ENCODE data around the gene RASGEF1C.

RASGEF1C gene

GRCh38 chr5:180205916-180206315 is 3.1 kb downstream of the RASGEF1C start:
- Histone ChIP-seq H3K9ac (ENCODE audit: low read length) (no peak overlapping the region), H4K20me1 (ENCODE audit: insufficient read depth, low read length) (no peaks in the 10 kb centered on the region), H3K27me3 (ENCODE audit: low read depth, low read length) (no peaks in the 10 kb centered on the region), H3K36me3 (replicated peaks; ENCODE audit: low read depth, low read length) (no peaks in the 10 kb centered on the region), H3K9me3 (ENCODE audit: insufficient read depth, low read length) (no peaks in the 10 kb centered on the region), H3K27ac (ENCODE audit: low read length) (no peak overlapping the region), H3K4me3 (ENCODE audit: low read length) (no peak overlapping the region), H2AFZ (ENCODE audit: low read depth, low read length) (no peak overlapping the region), H3K4me1 (ENCODE audit: low read length) (no peaks in the 10 kb centered on the region), H3K79me2 (ENCODE audit: low read length) (no peaks in the 10 kb centered on the region), H3K4me2 (ENCODE audit: low read length) (no peak overlapping the region)
- TF ChIP-seq EZH2phosphoT487 (IDR thresholded peaks at IDR 0.05; ENCODE audit: low read depth) = no peak
- TF ChIP-seq CTCF (IDR thresholded peaks at IDR 0.05; ENCODE audit: low read depth, low read length) = no peak

GRCh38 chr5:180204276-180204819 is 4.7 kb downstream of the RASGEF1C start:
- Histone ChIP-seq H4K20me1 (ENCODE audit: insufficient read depth, low read length) (no peaks in the 10 kb centered on the region), H3K27ac (ENCODE audit: low read length) (no peak overlapping the region), H3K27me3 (ENCODE audit: low read depth, low read length) (no peaks in the 10 kb centered on the region), H2AFZ (ENCODE audit: low read depth, low read length) (no peak overlapping the region), H3K4me1 (ENCODE audit: low read length) (no peaks in the 10 kb centered on the region), H3K4me2 (ENCODE audit: low read length) (no peak overlapping the region), H3K4me3 (ENCODE audit: low read length) (no peak overlapping the region), H3K9me3 (ENCODE audit: insufficient read depth, low read length) (no peaks in the 10 kb centered on the region), H3K36me3 (replicated peaks; ENCODE audit: low read depth, low read length) (no peaks in the 10 kb centered on the region), H3K9ac (ENCODE audit: low read length) (no peak overlapping the region), H3K79me2 (ENCODE audit: low read length) (no peaks in the 10 kb centered on the region)
- TF ChIP-seq EZH2phosphoT487 (IDR thresholded peaks at IDR 0.05; ENCODE audit: low read depth) (no peak), CTCF (IDR thresholded peaks at IDR 0.05; ENCODE audit: low read depth, low read length) (no peak)

GRCh38 chr5:180202939-180203573 is 6.0 kb downstream of the RASGEF1C start:
- Histone ChIP-seq H3K36me3 (replicated peaks; ENCODE audit: low read depth, low read length) (no peaks in the 10 kb centered on the region), H3K27me3 (ENCODE audit: low read depth, low read length) (no peaks in the 10 kb centered on the region), H3K27ac (ENCODE audit: low read length) (no peak overlapping the region), H3K4me1 (ENCODE audit: low read length) (no peaks in the 10 kb centered on the region), H3K4me3 (ENCODE audit: low read length) (no peak overlapping the region), H3K79me2 (ENCODE audit: low read length) (no peaks in the 10 kb centered on the region), H2AFZ (ENCODE audit: low read depth, low read length) (no peak overlapping the region), H3K9me3 (ENCODE audit: insufficient read depth, low read length) (no peaks in the 10 kb centered on the region), H4K20me1 (ENCODE audit: insufficient read depth, low read length) (no peaks in the 10 kb centered on the region), H3K4me2 (ENCODE audit: low read length) (no peak overlapping the region), H3K9ac (ENCODE audit: low read length) (no peak overlapping the region)
- TF ChIP-seq CTCF (IDR thresholded peaks at IDR 0.05; ENCODE audit: low read depth, low read length) (no peak), EZH2phosphoT487 (IDR thresholded peaks at IDR 0.05; ENCODE audit: low read depth) (no peak)

GRCh38 chr5:180201051-180201987 is 7.7 kb downstream of the RASGEF1C start:
- Histone ChIP-seq H3K9ac (ENCODE audit: low read length) (no peak overlapping the region), H3K79me2 (ENCODE audit: low read length) (no peaks in the 10 kb centered on the region), H3K27ac (ENCODE audit: low read length) (no peak overlapping the region), H3K9me3 (ENCODE audit: insufficient read depth, low read length) (no peaks in the 10 kb centered on the region), H2AFZ (ENCODE audit: low read depth, low read length) (no peak overlapping the region), H3K4me1 (ENCODE audit: low read length) (no peaks in the 10 kb centered on the region), H3K36me3 (replicated peaks; ENCODE audit: low read depth, low read length) (no peaks in the 10 kb centered on the region), H3K4me3 (ENCODE audit: low read length) (no peak overlapping the region), H3K27me3 (ENCODE audit: low read depth, low read length) (no peaks in the 10 kb centered on the region), H3K4me2 (ENCODE audit: low read length) (no peak overlapping the region), H4K20me1 (ENCODE audit: insufficient read depth, low read length) (no peaks in the 10 kb centered on the region)
- TF ChIP-seq CTCF (IDR thresholded peaks at IDR 0.05; ENCODE audit: low read depth, low read length) (peak; percentile 49), EZH2phosphoT487 (IDR thresholded peaks at IDR 0.05; ENCODE audit: low read depth) (no peak)
